ENCODE data around the gene CHST5. TPM values are rescaled to one million over a fixed set of nuclear protein-coding genes. Genes with fewer than 3 reads are reported as not detected.

CHST5 gene
- total RNA-seq, 1 donor from 2014 or later: 0.49 TPM

- peaks cover 48% of the 10 kb centered on the region for H3K36me3 Mint-ChIP-seq
- H3K4me3 Mint-ChIP-seq: no peak overlapping the region
- H3K27me3 Mint-ChIP-seq (ENCODE audit: low read depth): no peaks in the 10 kb centered on the region
- no peak for DNase-seq (ENCODE audit: low spot score in 2 of 2, unreplicated experiment in 2 of 2)
- no peaks in the 10 kb centered on the region for H3K4me1 Mint-ChIP-seq
- TF ChIP-seq CTCF (IDR thresholded peaks at IDR 0.05; ENCODE audit: unreplicated experiment): no peak
- no peaks in the 10 kb centered on the region for H3K9me3 Mint-ChIP-seq
- H3K27ac Mint-ChIP-seq: no peak overlapping the region
Measured at GRCh38 chr16:75575958-75576357, 40.0 kb upstream of the CHST5 start.

- DNase-seq (ENCODE audit: low spot score in 2 of 2, unreplicated experiment in 2 of 2): no peak
- peaks cover 49% of the 10 kb centered on the region for H3K36me3 Mint-ChIP-seq
- TF ChIP-seq CTCF (IDR thresholded peaks at IDR 0.05; ENCODE audit: unreplicated experiment): no peak
- no peak overlapping the region for H3K4me3 Mint-ChIP-seq
- no peaks in the 10 kb centered on the region for H3K4me1 Mint-ChIP-seq
- H3K9me3 Mint-ChIP-seq: no peaks in the 10 kb centered on the region
- H3K27me3 Mint-ChIP-seq (ENCODE audit: low read depth): no peaks in the 10 kb centered on the region
- no peak overlapping the region for H3K27ac Mint-ChIP-seq
Measured at GRCh38 chr16:75573955-75574354, 38.0 kb upstream of the CHST5 start.

- Mint-ChIP-seq H3K4me3 (no peak overlapping the region), H3K27ac (no peak overlapping the region), H3K9me3 (no peaks in the 10 kb centered on the region), H3K4me1 (peaks cover 2% of the 10 kb centered on the region), H3K36me3 (peaks cover 44% of the 10 kb centered on the region), H3K27me3 (ENCODE audit: low read depth) (no peaks in the 10 kb centered on the region)
- no peak for DNase-seq (ENCODE audit: low spot score in 2 of 2, unreplicated experiment in 2 of 2)
- TF ChIP-seq CTCF (IDR thresholded peaks at IDR 0.05; ENCODE audit: unreplicated experiment): no peak
Measured at GRCh38 chr16:75572864-75573542, 37.1 kb upstream of the CHST5 start.

GRCh38 chr16:75570396-75571065 lies 34.6 kb upstream of the CHST5 start:
- H3K4me3 Mint-ChIP-seq: no peak overlapping the region
- no peaks in the 10 kb centered on the region for H3K27me3 Mint-ChIP-seq (ENCODE audit: low read depth)
- TF ChIP-seq CTCF (IDR thresholded peaks at IDR 0.05; ENCODE audit: unreplicated experiment): no peak
- peaks cover 35% of the 10 kb centered on the region for H3K36me3 Mint-ChIP-seq
- H3K27ac Mint-ChIP-seq: no peak overlapping the region
- DNase-seq (ENCODE audit: low spot score in 2 of 2, unreplicated experiment in 2 of 2): no peak
- peaks cover 18% of the 10 kb centered on the region for H3K4me1 Mint-ChIP-seq
- no peaks in the 10 kb centered on the region for H3K9me3 Mint-ChIP-seq

- no peak for DNase-seq (ENCODE audit: low spot score in 2 of 2, unreplicated experiment in 2 of 2)
- TF ChIP-seq CTCF (IDR thresholded peaks at IDR 0.05; ENCODE audit: unreplicated experiment): no peak
- peaks cover 26% of the 10 kb centered on the region for H3K4me1 Mint-ChIP-seq
- peaks cover 8% of the 10 kb centered on the region for H3K27me3 Mint-ChIP-seq (ENCODE audit: low read depth)
- H3K9me3 Mint-ChIP-seq: no peaks in the 10 kb centered on the region
- peaks cover 18% of the 10 kb centered on the region for H3K36me3 Mint-ChIP-seq
- H3K27ac Mint-ChIP-seq: peak overlapping the region; percentile 70
- H3K4me3 Mint-ChIP-seq: peak overlapping the region; percentile 95
Measured at GRCh38 chr16:75567911-75568310, 32.0 kb upstream of the CHST5 start.
